MCF 10A (cell line): ENCODE data around the gene TCEAL7. TPM values are rescaled to one million over a fixed set of nuclear protein-coding genes. Genes with fewer than 3 reads are reported as not detected.
A peak's percentile ranks its signal among the peaks of the same experiment; 100 is the strongest.

ENCODE experiments used
- BruUV-seq: library from RNA; stranded (reverse); fragments of 400-500 nt; replicated peaks from 2 replicates; lab custom pipeline; 2021; lab: Mats Ljungman, UMichigan
- CTCF ChIA-PET: fragments of 300-600 bp; sonication (Branson Sonifier 250); formaldehyde crosslinking; extraction: SDS; loops from one replicate; lab custom pipeline; 2021; ENCODE audit warnings: antibody characterized with exemption, inconsistent platforms; lab: Yijun Ruan, JAX
- POLR2A ChIA-PET: fragments of 300-600, 350-650 bp; sonication (Branson Sonifier 250); formaldehyde crosslinking; extraction: SDS; loops from one replicate; lab custom pipeline; 2020; ENCODE audit warnings: antibody characterized with exemption, inconsistent platforms; lab: Yijun Ruan, JAX
- DNase-seq: peaks from one replicate; pipeline ENCODE4 v3.0.0-alpha.2; 2018; ENCODE audit not compliant: unreplicated experiment
- H3K27ac Mint-ChIP-seq: one replicate; pipeline ENCODE4 v1.8.0; 2022; ENCODE audit warnings: mild to moderate bottlenecking, low read depth, mixed read lengths; ENCODE audit not compliant: unreplicated experiment
- H3K27me3 Mint-ChIP-seq: one replicate; pipeline ENCODE4 v1.8.0; 2022; ENCODE audit warnings: mixed read lengths; ENCODE audit not compliant: insufficient read depth, unreplicated experiment
- H3K36me3 Mint-ChIP-seq: one replicate; pipeline ENCODE4 v1.8.0; 2022; ENCODE audit warnings: mild to moderate bottlenecking, moderate library complexity, mixed read lengths; ENCODE audit not compliant: insufficient read depth, unreplicated experiment
- H3K4me1 Mint-ChIP-seq: one replicate; pipeline ENCODE4 v1.8.0; 2022; ENCODE audit warnings: mixed read lengths; ENCODE audit not compliant: insufficient read depth, unreplicated experiment
- H3K4me3 Mint-ChIP-seq: one replicate; pipeline ENCODE4 v1.8.0; 2022; ENCODE audit warnings: mild to moderate bottlenecking, moderate library complexity, mixed read lengths; ENCODE audit not compliant: unreplicated experiment
- H3K9me3 Mint-ChIP-seq: one replicate; pipeline ENCODE4 v1.8.0; 2022; ENCODE audit warnings: mixed read lengths; ENCODE audit not compliant: unreplicated experiment
- CTCF ChIP-seq: fragments of 200-600 bp; IDR thresholded peaks from one replicate; pipeline ENCODE4 v1.8.0; 2022; ENCODE audit warnings: antibody characterized with exemption, mild to moderate bottlenecking; ENCODE audit not compliant: unreplicated experiment
- intact Hi-C: fragments of 100-400 bp; cut with micrococcal nuclease; formaldehyde crosslinking; loops from 2 replicates; pipeline ENCODE4 v1.14.1; 2022
- total RNA-seq: library from RNA; stranded (reverse); gene quantifications from 2 replicates; pipeline ENCODE4 v1.2.3, GENCODE V29; 2022

The TCEAL7 gene
- total RNA-seq, 1 experiment from 2014 or later, result not detected

GRCh38 chrX:103363046-103363445 is 33.0 kb downstream of the TCEAL7 start:
- no TSS peak for BruUV-seq
- ChIA-PET POLR2A (interaction anchor here (1.0 kb wide), 1 partner anchor 109 kb away, joined by 3 read pairs; no protein-coding TSS in a partner anchor), CTCF (no interaction called here)
- no peak for TF ChIP-seq CTCF
- H3K4me3 Mint-ChIP-seq, result no peak overlapping the region
- H3K27me3 Mint-ChIP-seq, result peaks cover 58% of the 10 kb centered on the region
- no peak overlapping the region for H3K27ac Mint-ChIP-seq
- no peak for DNase-seq
- H3K9me3 Mint-ChIP-seq, result no peaks in the 10 kb centered on the region
- H3K36me3 Mint-ChIP-seq, result peaks cover 24% of the 10 kb centered on the region
- peaks cover 15% of the 10 kb centered on the region for H3K4me1 Mint-ChIP-seq
- intact Hi-C loops, result no loop called here

- ChIA-PET CTCF (interaction anchor here (0.6 to 1.1 kb wide), 3 partner anchors 24 to 104 kb away, joined by 3 read pairs; no protein-coding TSS in a partner anchor), POLR2A (interaction anchor here (0.7 to 2.1 kb wide), 6 partner anchors 9 to 79 kb away, joined by 3 to 32 read pairs (median 6); partner anchors contain the start of genes BEX3 and TCEAL9)
- H3K9me3 Mint-ChIP-seq, result no peaks in the 10 kb centered on the region
- peak; percentile 23 for DNase-seq
- H3K4me1 Mint-ChIP-seq, result peaks cover 18% of the 10 kb centered on the region
- peaks cover 58% of the 10 kb centered on the region for H3K27me3 Mint-ChIP-seq
- H3K36me3 Mint-ChIP-seq, result peaks cover 7% of the 10 kb centered on the region
- intact Hi-C loops, result no loop called here
- no TSS peak for BruUV-seq
- no peak for TF ChIP-seq CTCF
- H3K27ac Mint-ChIP-seq, result peak overlapping the region; percentile 81
- no peak overlapping the region for H3K4me3 Mint-ChIP-seq
Observed at GRCh38 chrX:103367502-103367901, 37.5 kb downstream of the TCEAL7 start.

GRCh38 chrX:103369479-103369878 is 39.4 kb downstream of the TCEAL7 start:
- H3K27me3 Mint-ChIP-seq, result peaks cover 70% of the 10 kb centered on the region
- TF ChIP-seq CTCF, result no peak
- H3K9me3 Mint-ChIP-seq, result no peaks in the 10 kb centered on the region
- no TSS peak for BruUV-seq
- peaks cover 7% of the 10 kb centered on the region for H3K36me3 Mint-ChIP-seq
- no peak for DNase-seq
- no peak overlapping the region for H3K4me3 Mint-ChIP-seq
- ChIA-PET CTCF (no interaction called here), POLR2A (interaction anchor here (3.2 kb wide), 1 partner anchor 13 kb away, joined by 17 read pairs; the partner anchor contains the start of gene TCEAL9)
- intact Hi-C loops, result no loop called here
- no peak overlapping the region for H3K27ac Mint-ChIP-seq
- H3K4me1 Mint-ChIP-seq, result peaks cover 14% of the 10 kb centered on the region

- H3K27ac Mint-ChIP-seq, result peak overlapping the region; percentile 84
- peaks cover 5% of the 10 kb centered on the region for H3K4me1 Mint-ChIP-seq
- no peak for TF ChIP-seq CTCF
- BruUV-seq, result no TSS peak
- peaks cover 38% of the 10 kb centered on the region for H3K27me3 Mint-ChIP-seq
- H3K36me3 Mint-ChIP-seq, result peaks cover 10% of the 10 kb centered on the region
- ChIA-PET CTCF (interaction anchor here (1.3 kb wide), 1 partner anchor 91 kb away, joined by 4 read pairs; no protein-coding TSS in a partner anchor), POLR2A (interaction anchor here (0.9 to 5.1 kb wide), 3 partner anchors 16 to 27 kb away, joined by 3 to 51 read pairs (median 3); partner anchors contain the start of gene TCEAL9)
- no peak overlapping the region for H3K4me3 Mint-ChIP-seq
- no peak for DNase-seq
- H3K9me3 Mint-ChIP-seq, result no peaks in the 10 kb centered on the region
- intact Hi-C loops, result no loop called here
Observed at GRCh38 chrX:103372886-103373285, 42.8 kb downstream of the TCEAL7 start.
